Stimulated activated naive CD4-positive, alpha-beta T cell treated with Interleukin-2 at 50 U/mL for 16 hours (primary cell): ENCODE results near the gene PAPSS2.

Source experiments
- DNase-seq: peaks from one replicate; lab custom pipeline; 2025; lab: John Stamatoyannopoulos, UW

Gene PAPSS2

DNA sequence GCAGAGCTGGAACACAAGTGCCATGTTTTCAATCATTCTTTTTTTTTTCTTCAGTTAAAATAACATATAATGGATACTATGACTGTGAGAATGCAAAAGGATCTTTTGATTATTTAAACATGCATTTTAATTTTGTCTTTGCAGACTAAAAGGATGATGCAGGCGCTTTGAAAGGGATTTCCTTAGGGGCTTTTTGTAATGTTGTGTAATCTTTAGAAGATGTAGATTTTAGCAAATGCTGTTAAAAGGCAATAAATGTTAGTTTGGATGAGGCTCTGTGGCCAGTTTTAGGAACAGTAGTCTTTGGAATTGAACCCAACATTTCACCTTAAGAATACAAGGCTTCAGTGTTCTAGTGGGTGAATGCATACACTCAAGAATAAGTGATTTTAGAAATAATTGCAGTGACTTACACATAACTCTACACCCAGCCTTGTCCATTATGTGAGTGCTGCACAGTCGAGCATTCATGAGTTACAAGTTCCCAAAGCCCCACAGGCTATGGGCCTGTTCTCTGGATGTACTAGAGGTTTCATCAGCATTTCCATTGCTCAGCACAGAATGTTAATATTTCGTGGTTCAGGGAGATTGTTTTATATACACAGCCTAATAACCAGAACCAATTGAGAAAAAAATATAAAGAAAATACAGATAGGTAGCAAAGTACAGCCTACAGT lies 11.6 kb downstream of the PAPSS2 start:
- no peak for DNase-seq

GRCh38 chr10:87672551-87672950 lies 12.9 kb downstream of the PAPSS2 start:
- DNase-seq, result no peak

GRCh38 chr10:87674943-87675342 lies 15.3 kb downstream of the PAPSS2 start:
- DNase-seq, result no peak

DNA sequence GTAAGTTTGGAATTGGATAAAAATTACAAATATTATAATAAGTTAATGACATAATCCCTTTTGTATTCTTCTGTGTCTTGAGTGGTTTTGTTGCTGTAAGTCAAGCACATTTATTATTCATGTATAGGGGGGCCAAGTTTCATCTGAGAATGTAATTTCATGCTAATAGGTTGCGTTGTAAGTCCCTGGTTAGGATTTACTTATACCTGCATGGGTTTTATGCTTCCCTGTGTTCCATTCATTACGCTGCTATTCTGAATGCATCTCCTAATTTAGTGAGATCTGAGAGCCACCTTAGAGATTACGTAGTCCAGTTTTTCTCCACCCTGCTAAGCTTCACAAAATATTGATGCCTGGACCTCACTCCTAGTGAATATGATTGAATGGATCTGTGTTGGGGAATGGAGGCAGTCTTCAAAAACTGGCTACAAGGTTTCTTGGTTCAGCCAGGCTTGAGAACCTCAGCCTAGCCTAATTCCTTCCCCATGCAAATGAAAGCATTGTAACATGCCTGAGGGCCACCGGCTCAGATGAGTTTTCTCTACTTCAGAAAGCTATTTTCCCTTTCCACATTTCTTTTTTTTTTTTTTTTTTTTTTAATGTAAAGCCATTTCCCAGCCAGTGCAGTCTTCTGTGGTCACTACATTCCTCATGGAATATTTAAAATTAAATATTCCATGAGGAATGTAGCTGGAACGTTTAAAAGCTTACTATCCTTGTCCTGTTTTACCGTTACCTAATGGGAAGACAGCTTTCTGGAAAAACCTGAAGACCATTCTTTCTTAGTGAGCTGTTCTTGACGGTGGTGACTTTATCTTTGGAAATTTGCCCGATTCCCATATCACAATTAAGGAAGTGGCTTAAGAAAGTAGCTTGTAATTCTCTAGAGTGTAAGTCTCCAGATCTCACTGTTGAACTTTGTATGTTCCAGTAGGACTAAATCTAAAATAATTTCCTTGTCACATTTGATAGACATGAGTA lies 16.0 kb downstream of the PAPSS2 start:
- no peak for DNase-seq

DNA sequence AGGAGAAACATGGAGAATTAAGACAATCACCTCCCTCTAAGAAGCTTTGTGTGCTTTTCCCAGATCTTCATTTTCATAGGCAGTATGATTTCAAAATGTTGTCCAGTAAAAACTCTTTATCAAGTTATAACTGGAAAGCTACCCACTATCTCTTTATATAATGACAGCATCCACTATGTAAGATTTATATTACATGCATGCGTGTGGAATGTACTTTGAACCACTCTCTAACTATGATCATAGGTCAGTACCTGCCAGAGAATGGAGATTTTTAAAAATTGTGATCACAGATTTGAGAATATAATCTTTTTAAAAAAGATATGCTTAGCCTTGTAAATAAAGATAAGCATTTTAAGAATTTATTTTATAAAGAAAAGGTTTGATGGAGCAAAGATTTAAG lies 17.9 kb downstream of the PAPSS2 start:
- no peak for DNase-seq

GRCh38 chr10:87678302-87678701 lies 18.6 kb downstream of the PAPSS2 start:
- DNase-seq, result no peak

- no peak for DNase-seq
Observed at GRCh38 chr10:87683356-87683755, 23.7 kb downstream of the PAPSS2 start.

GRCh38 chr10:87684001-87684638 lies 24.4 kb downstream of the PAPSS2 start:
- no peak for DNase-seq

DNA sequence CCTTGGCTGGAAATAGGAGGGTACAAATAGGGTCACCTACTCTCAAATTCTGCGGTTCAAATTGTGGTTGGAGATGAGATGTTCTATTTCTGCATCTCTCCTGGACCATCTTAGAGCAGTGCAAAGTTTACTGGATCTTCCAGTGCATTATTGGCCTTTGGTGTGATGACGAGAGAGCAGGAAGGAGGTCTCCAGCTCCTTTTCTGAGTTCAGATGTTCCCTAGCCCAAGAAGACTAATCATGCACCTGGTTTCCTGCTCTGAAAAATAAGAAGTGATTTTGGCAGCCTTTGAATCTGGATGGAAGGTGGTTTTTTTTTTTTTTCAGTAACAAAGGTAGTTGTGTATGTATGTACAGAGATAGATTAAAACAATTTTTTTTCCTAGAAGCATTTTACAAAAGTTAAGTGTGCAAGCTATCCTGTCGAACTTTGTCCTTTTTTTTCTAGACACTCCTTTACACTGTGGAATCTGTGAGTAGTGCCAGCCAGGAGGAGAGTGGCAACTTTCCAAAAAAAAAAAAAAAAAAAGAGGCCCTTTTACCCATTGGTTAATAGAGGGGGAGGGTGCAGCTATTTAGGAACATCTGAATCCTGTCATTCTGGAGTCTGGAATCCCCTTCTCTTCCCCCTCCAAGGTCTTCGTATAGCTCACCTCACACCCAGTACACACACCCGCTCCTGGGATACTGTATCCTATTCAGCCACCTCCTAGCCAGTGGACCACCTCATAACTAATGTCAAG lies 26.3 kb downstream of the PAPSS2 start:
- DNase-seq, result no peak

- no peak for DNase-seq
Observed at GRCh38 chr10:87691506-87692070, 31.9 kb downstream of the PAPSS2 start.

DNA sequence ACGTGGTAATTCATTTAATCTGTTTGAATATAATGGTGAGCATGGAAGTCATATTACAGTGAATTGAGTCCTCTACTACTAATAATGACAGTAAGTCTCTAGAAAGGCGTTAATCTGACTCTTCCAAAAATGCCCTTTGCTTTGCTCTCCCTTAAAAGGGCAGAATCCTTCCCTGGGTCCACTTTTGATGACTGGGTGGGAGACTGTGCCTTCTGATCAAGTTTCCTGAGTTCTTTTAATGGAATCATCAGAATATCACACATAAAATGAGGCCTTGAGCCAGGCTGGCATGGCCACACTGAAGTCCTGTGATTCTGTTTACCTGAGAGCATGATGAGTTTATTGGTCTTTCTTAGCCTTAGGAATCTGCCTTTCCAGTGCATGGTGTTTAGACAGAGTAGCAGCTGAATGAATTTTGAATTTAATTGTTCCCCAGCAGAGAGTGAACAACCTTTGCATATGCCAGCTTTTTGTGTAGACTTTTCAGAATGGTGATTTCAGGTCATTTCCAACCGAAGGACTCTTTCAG lies 33.3 kb downstream of the PAPSS2 start:
- no peak for DNase-seq

DNA sequence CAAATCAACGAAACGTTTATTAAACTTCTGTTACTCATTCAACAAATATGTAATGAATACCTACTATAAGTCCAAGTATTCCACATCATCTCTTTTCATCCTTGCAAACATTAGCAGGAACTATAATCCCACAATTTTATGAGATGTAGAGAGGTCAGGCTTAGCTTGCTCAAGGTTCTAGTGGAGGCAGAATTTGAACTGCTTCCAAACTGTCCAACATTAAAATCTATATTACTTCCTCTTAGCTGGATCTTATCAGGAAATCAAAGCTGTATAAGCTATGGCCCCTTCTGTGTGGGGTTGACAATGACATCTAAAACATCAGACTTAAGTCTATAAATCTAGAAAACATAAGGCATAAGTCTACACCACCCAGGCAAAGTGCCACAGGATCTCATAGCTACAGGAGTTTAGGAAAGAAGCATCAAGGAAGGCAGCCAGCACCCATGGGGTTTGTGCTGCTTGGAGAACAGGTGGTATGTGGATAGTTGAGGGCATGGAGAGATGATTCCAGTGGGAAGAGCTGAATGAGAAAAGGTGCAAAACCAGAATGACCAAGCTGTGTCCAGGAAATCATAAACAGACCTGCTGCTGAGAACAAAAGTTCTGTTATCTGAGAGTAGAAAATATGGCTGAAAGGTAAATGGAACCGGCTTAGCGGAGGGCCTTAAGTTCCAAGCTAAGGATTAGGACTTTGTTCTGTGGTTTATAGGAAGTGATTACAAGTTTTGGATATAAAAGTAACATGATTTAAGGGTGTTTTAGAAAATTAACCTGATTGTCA lies 34.5 kb downstream of the PAPSS2 start:
- DNase-seq, result no peak

GRCh38 chr10:87695074-87695473 lies 35.4 kb downstream of the PAPSS2 start:
- no peak for DNase-seq

- DNase-seq, result no peak
Observed at GRCh38 chr10:87696922-87697745, 37.5 kb downstream of the PAPSS2 start.

GRCh38 chr10:87700031-87700796 lies 40.5 kb downstream of the PAPSS2 start:
- no peak for DNase-seq

GRCh38 chr10:87702260-87702972 lies 42.7 kb downstream of the PAPSS2 start:
- no peak for DNase-seq

DNA sequence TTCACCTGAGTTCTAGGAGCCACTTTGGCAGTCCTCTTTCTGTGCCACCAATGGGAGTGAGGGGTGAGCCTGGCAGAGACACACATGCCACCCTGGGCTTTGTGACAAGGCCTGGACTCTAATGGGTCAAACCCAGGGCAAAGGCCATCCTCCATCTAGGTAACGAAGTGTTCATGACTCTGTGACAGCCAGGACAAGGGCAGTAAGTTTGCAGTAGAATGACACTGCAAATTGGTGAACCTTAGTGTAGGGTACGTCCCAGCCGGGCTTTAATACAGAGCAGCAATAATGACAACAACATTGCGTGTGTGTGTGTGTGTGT lies 43.3 kb downstream of the PAPSS2 start:
- no peak for DNase-seq

GRCh38 chr10:87703771-87704170 lies 44.1 kb downstream of the PAPSS2 start:
- no peak for DNase-seq
